Osteocyte (in vitro differentiated cells): ENCODE results near the gene HID1. TPM values are rescaled to one million over a fixed set of nuclear protein-coding genes. Genes with fewer than 3 reads are reported as not detected.

Experiments
- DNase-seq: peaks from one replicate; pipeline ENCODE4 v3.0.0; 2021; ENCODE audit warnings: mixed read lengths; ENCODE audit not compliant: unreplicated experiment; ENCODE audit errors: extremely low spot score
- H3K27ac Mint-ChIP-seq: one replicate; pipeline ENCODE4 v1.8.0; 2021; ENCODE audit warnings: mild to moderate bottlenecking, mixed read lengths; ENCODE audit not compliant: unreplicated experiment
- H3K27me3 Mint-ChIP-seq: one replicate; pipeline ENCODE4 v1.8.0; 2021; ENCODE audit warnings: mixed read lengths; ENCODE audit not compliant: unreplicated experiment
- H3K36me3 Mint-ChIP-seq: one replicate; pipeline ENCODE4 v1.8.0; 2021; ENCODE audit warnings: mixed read lengths; ENCODE audit not compliant: unreplicated experiment
- H3K4me1 Mint-ChIP-seq: one replicate; pipeline ENCODE4 v1.8.0; 2021; ENCODE audit warnings: mixed read lengths; ENCODE audit not compliant: unreplicated experiment
- H3K4me3 Mint-ChIP-seq: one replicate; pipeline ENCODE4 v1.8.0; 2021; ENCODE audit warnings: mild to moderate bottlenecking, moderate library complexity, mixed read lengths; ENCODE audit not compliant: unreplicated experiment
- H3K9me3 Mint-ChIP-seq: one replicate; pipeline ENCODE4 v1.8.0; 2021; ENCODE audit warnings: mixed read lengths; ENCODE audit not compliant: unreplicated experiment
- total RNA-seq: library from RNA; stranded (reverse); gene quantifications from 2 replicates; pipeline ENCODE4 v1.2.1, GENCODE V29; 2021
- TF ChIP-seq, protein P1 (sequence below): fragments of 200-600 bp; sonication (generic); IDR thresholded peaks from 2 replicates; pipeline ENCODE4 v1.5.0; 2021; ENCODE audit warnings: antibody characterized with exemption, mild to moderate bottlenecking, moderate library complexity

HID1 gene
- total RNA-seq, 1 donor from 2014 or later: 10.1 TPM

DNA sequence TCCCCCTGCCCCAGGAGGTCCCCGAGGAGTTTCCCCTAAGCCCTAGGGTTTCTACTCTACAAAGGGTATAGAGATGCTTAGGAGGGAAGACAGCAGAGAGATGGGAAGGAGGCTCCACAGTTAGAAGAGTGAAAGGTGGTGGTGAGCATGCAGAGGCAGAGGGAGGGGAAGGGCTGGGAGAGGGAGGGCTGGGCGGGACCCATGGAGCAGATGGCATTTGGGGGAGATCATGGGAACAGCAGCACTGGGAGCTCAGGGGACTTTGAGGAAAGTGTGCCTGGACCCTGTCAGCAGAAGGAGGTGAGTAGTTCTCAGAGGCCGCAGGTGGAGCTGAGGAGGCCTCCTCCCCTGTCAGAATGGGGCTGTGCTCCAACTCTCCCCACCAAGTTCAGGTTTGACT, 37.5 kb downstream of the HID1 start:
- H3K27ac Mint-ChIP-seq: no peak overlapping the region
- no peaks in the 10 kb centered on the region for H3K9me3 Mint-ChIP-seq
- DNase-seq: no peak
- H3K36me3 Mint-ChIP-seq: peaks cover 1% of the 10 kb centered on the region
- peaks cover 74% of the 10 kb centered on the region for H3K27me3 Mint-ChIP-seq
- TF ChIP-seq, protein P1, sequence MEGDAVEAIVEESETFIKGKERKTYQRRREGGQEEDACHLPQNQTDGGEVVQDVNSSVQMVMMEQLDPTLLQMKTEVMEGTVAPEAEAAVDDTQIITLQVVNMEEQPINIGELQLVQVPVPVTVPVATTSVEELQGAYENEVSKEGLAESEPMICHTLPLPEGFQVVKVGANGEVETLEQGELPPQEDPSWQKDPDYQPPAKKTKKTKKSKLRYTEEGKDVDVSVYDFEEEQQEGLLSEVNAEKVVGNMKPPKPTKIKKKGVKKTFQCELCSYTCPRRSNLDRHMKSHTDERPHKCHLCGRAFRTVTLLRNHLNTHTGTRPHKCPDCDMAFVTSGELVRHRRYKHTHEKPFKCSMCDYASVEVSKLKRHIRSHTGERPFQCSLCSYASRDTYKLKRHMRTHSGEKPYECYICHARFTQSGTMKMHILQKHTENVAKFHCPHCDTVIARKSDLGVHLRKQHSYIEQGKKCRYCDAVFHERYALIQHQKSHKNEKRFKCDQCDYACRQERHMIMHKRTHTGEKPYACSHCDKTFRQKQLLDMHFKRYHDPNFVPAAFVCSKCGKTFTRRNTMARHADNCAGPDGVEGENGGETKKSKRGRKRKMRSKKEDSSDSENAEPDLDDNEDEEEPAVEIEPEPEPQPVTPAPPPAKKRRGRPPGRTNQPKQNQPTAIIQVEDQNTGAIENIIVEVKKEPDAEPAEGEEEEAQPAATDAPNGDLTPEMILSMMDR: no peak
- peaks cover 3% of the 10 kb centered on the region for H3K4me1 Mint-ChIP-seq
- H3K4me3 Mint-ChIP-seq: no peak overlapping the region

DNA sequence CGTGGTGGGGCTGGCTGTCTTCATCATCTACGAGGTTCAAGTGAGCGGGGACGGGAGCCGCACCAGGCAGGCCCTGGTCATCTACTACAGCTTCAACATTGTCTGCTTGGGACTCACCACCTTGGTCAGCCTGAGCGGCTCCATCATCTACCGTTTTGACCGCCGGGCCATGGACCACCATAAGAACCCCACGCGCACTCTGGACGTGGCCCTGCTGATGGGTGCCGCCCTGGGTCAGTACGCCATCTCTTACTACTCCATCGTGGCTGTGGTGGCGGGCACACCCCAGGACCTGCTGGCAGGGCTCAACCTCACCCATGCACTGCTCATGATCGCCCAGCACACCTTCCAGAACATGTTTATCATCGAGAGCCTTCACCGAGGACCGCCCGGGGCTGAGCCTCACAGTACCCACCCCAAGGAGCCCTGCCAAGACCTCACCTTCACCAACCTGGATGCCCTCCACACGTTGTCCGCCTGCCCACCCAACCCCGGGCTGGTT, 42.0 kb downstream of the HID1 start:
- peaks cover 3% of the 10 kb centered on the region for H3K4me1 Mint-ChIP-seq
- H3K27ac Mint-ChIP-seq: no peak overlapping the region
- DNase-seq: no peak
- H3K4me3 Mint-ChIP-seq: no peak overlapping the region
- TF ChIP-seq, protein P1: no peak
- H3K9me3 Mint-ChIP-seq: no peaks in the 10 kb centered on the region
- peaks cover 64% of the 10 kb centered on the region for H3K27me3 Mint-ChIP-seq
- H3K36me3 Mint-ChIP-seq: no peaks in the 10 kb centered on the region

DNA sequence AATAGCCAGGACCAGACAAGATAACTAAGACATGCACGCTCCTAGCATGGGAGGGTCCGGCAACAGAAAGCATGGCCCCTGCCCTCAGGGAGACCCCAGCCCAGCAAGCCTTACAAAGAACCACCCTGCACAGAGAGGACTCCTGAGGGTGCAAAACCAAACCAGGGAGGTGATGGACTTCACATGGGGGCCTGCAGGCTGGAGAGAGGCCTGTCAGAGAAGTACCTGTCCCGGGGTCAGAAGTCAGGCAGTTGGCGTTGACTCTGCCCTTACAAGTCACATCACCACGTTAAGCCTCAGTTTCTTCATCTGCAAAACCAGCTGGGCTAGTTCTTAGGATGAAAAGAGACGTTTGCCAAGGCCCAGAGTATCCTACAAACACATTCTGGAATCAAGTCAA, 43.8 kb downstream of the HID1 start:
- DNase-seq: no peak
- Mint-ChIP-seq H3K27me3 (peaks cover 68% of the 10 kb centered on the region), H3K27ac (no peak overlapping the region), H3K36me3 (no peaks in the 10 kb centered on the region), H3K9me3 (no peaks in the 10 kb centered on the region), H3K4me1 (peaks cover 3% of the 10 kb centered on the region), H3K4me3 (no peak overlapping the region)
- TF ChIP-seq, protein P1: no peak

DNA sequence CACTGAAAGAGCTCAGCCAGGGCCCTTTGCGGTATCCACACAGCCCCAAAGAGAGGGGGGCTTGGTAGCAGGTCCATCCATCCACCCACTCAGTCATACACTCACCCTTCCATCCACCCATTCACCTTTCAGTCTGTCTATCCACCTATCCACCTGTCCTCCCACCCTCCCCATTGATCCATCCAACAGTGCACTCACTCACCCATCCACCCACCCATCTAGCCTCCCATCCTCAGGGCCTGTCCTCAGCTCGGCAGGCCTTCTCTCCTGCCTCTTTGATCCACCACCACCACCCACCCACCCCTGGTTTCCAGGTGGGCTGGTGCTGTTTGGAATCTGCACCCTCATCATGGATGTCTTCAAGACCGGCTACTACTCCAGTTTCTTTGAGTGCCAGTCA, 47.3 kb downstream of the HID1 start:
- Mint-ChIP-seq H3K4me1 (peaks cover 2% of the 10 kb centered on the region), H3K27me3 (peaks cover 48% of the 10 kb centered on the region), H3K36me3 (no peaks in the 10 kb centered on the region), H3K27ac (no peak overlapping the region), H3K4me3 (no peak overlapping the region), H3K9me3 (no peaks in the 10 kb centered on the region)
- DNase-seq: no peak
- TF ChIP-seq, protein P1: no peak

DNA sequence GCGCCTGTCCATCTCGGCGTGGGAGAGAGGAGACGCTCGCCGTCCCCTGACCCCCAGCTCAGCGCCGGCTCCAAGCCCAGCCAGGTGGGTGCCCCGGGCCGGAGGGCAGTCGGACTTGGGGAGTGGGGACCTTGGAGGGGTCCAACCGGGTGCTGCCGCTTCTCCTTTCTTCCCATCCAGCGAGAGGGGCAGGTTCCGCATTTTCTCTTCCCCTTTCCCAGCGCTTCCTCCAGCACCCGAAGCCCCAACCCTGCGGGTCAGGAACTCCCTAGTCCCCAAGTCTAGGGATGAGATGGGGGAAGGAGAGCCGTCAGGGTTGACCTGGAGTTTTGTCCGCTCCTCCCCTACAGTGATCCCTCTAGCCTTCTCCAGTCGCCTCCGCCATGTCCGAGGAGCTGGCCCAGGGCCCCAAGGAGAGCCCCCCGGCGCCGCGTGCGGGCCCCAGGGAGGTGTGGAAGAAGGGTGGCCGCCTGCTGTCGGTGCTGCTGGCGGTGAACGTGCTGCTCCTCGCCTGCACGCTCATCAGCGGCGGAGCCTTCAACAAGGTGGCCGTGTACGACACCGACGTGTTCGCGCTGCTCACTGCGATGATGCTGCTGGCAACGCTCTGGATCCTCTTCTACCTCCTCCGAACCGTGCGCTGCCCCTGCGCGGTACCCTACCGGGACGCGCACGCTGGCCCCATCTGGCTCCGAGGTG, 48.2 kb downstream of the HID1 start, which contains the start of gene OTOP2:
Gene OTOP2 (plus strand): TSS at position 24 of the 699 bp plus-strand sequence. CDS start 360 bp downstream, at position 384.
- Mint-ChIP-seq H3K27ac (no peak within 1 kb of the TSS), H3K27me3 (peaks cover 47% of the 10 kb centered on the region), H3K36me3 (no peaks in the 10 kb centered on the region), H3K4me3 (no peak within 1 kb of the TSS), H3K9me3 (no peaks in the 10 kb centered on the region), H3K4me1 (peaks cover 2% of the 10 kb centered on the region)
- DNase-seq: no peak
- TF ChIP-seq, protein P1: no peak
